ENCODE measurements around the gene PLAC1. TPM values are rescaled to one million over a fixed set of nuclear protein-coding genes. Genes with fewer than 3 reads are reported as not detected.

Gene PLAC1
- total and polyA plus RNA-seq, 2 of the 13 experiments (the other 11 are each of a cell fraction or from before 2014, with no cell fraction given): 0.40 to 2.7 TPM

DNA sequence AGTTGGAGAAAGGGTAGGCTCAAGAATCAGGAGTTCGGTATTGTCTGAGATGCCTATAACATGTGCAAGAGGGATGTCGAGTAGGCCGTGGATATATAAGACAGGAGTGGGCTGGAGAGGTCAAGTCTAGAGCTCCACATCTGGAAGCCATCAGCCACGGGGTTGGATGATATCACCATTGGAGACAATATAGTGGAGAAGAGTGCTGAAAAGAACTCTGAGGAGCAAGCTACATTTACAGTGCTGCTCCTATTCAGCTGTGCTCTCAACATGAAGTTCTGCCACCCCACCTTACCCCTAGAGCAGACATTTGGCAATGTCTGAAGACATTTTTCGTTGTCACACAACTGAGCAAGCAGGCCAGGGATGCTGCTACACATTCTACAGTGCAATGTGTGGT lies 20.9 kb upstream of the PLAC1 start (continued):
- TF ChIP-seq ARID4A (CRISPR knock-in tag; IDR thresholded peaks at IDR 0.05; ENCODE audit: borderline replicate concordance): no peak
- TF ChIP-seq ZNF33B (CRISPR knock-in tag; IDR thresholded peaks at IDR 0.05): no peak
- no peak for TF ChIP-seq BCLAF1 (IDR thresholded peaks at IDR 0.05)
- no peak for TF ChIP-seq SNRNP70 (IDR thresholded peaks at IDR 0.05; ENCODE audit: low read depth, low read length)
- TF ChIP-seq ATF6 (CRISPR knock-in tag; conservative IDR thresholded peaks at IDR 0.05): no peak

Measured in HepG2 (cell line).